NCI-H2196 (cell line): ENCODE data around the gene TEKTIP1.
"Not testable (repeated sequence)": the region's sequence is repeated elsewhere in the genome, so short reads cannot be mapped to it uniquely, and the experiment has no call there.

Experiments used
- DNase-seq: peaks from one replicate; lab custom pipeline; 2025; ENCODE audit not compliant: unreplicated experiment; lab: John Stamatoyannopoulos, UW

TEKTIP1 gene

DNA sequence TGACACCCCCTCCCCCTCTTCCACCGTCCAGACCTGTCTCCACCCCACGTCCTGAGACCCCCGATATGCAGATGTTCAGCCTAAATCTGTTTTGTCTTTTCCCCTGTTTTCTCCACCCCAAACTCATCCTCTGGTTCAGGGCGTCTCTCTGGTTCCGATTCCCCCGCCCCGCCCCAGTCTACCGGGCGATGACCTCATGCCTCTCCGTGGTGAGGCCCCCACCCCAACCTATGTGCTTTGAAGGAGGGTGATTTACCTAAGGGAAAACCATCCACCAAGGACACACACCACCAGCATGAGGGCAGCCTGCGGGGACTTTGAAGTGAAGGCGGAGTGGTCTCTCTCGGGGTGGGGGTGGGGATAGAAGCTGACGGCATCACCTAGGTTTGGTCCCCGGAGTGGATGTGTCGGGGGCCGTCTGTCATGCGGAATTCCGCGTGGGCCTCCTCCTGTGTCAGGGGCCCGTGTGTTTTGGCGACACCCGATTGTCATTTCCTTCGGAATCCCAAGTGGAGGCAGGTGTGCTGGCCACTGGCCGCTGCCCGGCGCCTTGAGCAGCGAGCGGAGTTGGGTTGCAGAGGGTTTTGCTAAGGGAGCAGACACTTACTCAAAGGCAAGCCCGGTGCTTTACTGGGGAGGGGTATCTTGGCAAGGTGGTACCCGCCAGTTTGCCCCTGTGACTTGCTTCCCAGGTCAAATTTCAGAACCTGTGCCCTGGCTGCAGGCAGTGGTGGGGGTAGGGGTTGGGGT is 31.4 kb upstream of the TEKTIP1 start:
- DNase-seq = peak; percentile 49

GRCh38 chr19:3508121-3508661 is 30.8 kb upstream of the TEKTIP1 start:
- DNase-seq = not testable (repeated sequence)

DNA sequence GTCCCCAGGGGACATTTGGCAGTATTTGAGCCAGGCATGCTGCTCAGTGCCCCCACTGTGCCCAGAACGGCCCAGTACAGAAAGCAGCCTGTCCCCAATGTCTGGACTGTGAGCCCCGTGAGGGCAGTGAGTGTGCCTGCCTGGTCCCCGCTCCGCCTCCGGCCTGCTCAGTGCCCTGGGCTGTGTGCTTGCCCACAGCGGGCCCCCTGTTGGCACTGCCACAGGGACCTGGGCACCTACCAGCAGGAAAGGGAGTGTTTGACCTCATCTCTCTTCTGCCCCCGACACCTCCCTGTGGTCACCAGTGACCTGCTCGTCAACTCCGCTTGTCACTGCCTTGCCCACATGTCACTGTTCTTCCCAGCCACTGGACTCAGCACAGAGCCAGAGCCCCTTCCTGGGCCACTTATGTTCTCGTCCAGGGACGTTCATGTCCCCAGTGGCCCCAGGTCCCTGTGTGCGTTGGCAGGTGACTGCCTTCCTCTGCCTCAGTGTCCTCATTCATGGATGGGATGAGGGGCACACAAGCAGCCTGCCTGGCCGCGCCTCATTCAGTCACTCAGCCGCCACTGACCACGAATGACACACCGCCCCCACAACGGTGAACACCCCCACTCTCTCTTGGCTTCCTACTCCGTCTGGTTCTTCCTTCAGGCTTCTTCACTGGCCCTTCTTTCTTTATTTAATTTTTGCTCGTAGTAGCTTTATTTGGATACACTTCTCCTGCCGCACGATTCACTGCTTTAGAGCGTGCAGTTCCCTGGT is 30.0 kb upstream of the TEKTIP1 start:
- no peak for DNase-seq

DNA sequence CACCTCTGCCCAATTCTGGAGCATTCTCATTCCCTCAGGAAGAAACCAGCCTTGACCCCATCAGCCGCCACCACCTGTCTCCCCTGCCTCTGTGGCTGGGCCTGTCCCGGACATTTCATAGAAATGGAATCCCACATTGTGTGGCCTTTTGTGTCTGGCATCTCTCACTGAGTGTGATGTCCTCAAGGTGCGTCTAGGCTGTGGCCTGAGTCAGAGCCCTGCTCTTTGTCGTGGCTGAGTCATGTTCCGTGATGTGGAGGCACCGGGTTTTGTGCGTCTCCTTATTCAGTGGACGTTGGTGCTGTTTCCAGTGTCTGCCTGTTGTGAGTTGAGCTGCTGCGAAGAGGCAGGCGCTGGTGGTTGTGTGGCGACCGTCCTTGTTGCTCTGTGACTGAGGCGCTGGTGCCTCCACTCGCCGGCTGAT is 29.4 kb upstream of the TEKTIP1 start:
- no peak for DNase-seq

GRCh38 chr19:3510727-3511126 is 28.2 kb upstream of the TEKTIP1 start:
- DNase-seq = no peak

DNA sequence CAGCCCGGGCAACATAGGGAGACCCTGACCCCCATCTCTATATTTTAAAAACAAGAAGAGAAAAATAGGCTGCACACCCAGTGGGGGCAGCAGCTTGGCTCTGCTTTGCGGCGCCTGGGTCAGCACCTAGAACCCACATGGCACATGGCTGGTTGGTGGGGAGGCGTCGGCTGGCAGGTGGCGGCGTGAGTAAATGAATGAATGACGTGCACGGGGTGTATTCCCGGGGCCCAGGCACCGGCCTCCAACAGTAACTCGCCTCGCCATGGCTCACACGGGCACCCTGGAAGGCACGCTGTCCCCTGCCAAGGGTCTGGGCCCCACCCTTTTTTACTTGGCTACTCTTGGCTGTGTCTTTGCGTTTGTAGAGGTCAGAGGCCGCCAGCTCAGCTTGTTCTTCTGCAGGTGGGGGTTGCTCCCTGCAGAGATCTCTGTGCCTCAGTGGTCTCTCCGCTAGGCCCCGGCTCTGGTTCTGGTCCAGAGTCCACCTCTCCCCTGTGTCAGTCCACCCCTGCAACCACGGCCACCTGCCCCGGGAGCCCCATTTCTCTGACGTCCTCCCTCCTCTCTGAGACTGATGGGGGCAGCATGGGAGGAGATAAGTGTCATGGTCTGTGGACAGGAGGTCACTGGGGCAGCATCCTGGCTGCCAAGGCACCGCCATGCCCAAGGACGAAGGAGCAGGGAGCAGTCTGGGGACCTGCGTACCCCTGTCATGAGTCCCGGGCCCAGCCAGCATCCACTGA is 27.3 kb upstream of the TEKTIP1 start:
- no peak for DNase-seq

GRCh38 chr19:3512562-3513228 is 26.3 kb upstream of the TEKTIP1 start:
- DNase-seq = no peak

- no peak for DNase-seq
Measured at GRCh38 chr19:3513229-3514140, 25.5 kb upstream of the TEKTIP1 start.

DNA sequence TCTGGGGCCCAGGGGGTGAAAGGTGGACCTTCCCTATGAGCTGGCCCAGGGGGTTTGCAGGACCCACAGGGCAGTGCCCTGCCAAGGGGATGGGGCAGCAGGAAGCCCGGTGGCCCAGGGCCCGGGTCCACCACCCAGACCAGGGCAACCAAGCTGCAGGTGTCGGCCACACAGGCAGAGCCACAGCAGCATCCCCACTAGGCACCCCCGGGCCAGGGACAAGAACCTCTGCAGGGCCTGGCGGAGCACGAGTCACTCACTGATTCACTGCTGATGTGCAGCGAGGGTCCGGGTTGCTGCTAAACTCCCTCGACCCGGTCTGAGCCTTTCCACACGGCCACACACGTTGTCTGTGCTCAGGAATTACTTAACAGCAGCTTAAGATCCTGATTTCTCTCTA is 24.0 kb upstream of the TEKTIP1 start:
- DNase-seq = no peak

DNA sequence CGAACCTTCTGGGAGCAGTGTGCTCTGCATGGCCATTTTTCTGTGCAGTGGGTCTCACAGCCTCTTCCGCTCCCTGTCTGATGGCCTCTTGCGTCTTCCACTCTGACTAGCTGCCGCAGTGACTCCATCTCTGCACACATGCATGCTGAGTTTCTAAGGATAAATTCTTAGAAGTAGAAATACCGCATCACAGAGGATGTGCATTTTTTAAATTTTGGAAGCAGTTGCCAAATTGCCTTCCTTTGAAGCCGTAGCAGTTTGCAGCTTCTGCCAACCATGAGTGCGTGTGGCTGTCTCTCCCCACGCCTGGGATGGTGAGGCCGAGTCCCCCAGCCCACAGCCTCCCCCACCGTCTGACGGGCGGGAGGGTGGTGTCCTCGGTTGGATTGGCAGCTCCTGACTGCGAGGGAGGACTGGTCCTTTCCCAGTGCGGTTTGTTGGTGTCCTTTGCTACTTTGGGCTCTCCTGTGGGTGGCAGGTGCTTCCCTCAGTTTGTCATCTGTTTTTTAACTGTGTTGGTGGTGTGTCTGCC is 23.0 kb upstream of the TEKTIP1 start:
- no peak for DNase-seq

GRCh38 chr19:3516675-3517207 is 22.2 kb upstream of the TEKTIP1 start:
- DNase-seq = peak; percentile 94

DNA sequence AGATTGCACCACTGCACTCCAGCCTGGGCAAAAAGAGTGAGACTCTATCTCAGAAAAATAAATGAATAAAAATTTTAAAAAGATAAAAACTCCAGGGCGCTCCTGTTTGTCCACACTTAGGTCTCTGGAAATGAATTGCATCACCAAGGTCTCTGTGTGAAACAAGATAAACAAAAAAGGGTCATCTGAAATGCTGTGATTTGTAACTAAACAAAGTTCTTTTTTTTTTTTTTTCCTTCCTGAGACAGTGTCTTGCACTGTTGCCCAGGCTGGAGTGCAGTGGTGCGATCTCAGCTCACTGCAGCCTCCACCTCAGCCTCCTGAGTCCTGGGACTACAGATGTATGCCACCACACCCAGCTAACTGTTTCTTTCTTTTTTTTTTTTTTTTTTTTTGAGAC is 21.3 kb upstream of the TEKTIP1 start:
- DNase-seq = no peak

- no peak for DNase-seq
Measured at GRCh38 chr19:3518255-3518654, 20.7 kb upstream of the TEKTIP1 start.

- no peak for DNase-seq
Measured at GRCh38 chr19:3518659-3519058, 20.3 kb upstream of the TEKTIP1 start.

DNA sequence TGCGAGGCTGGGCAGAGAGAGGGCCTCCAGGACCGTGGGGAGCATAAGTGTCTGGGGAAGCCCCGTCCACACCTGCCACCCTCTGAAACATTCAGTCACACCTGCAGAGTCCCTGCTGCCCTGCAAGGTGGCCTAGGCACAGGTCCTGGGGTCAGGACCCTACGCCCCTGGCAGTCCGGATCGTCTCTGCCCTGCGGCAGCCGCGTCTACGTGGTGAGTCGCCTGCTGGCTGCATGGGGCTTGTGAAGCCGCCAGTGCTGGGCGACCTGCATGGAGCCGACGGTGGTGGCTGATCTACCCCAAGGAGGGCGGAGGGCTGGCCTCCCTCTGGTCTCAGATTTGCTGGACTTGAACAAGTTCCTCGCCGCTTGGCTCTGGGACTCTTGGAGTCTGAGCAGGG is 19.8 kb upstream of the TEKTIP1 start:
- DNase-seq = no peak

GRCh38 chr19:3520166-3521103 is 18.5 kb upstream of the TEKTIP1 start:
- peak; percentile 45 for DNase-seq

GRCh38 chr19:3521104-3521445 is 17.9 kb upstream of the TEKTIP1 start:
- DNase-seq = no peak
